ENCODE results near the gene MBL2. TPM values are rescaled to one million over a fixed set of nuclear protein-coding genes. Genes with fewer than 3 reads are reported as not detected.
A peak's percentile ranks its signal among the peaks of the same experiment; 100 is the strongest.

Gene MBL2
- polyA plus RNA-seq, 1 donor from 2014 or later, result not detected

DNA sequence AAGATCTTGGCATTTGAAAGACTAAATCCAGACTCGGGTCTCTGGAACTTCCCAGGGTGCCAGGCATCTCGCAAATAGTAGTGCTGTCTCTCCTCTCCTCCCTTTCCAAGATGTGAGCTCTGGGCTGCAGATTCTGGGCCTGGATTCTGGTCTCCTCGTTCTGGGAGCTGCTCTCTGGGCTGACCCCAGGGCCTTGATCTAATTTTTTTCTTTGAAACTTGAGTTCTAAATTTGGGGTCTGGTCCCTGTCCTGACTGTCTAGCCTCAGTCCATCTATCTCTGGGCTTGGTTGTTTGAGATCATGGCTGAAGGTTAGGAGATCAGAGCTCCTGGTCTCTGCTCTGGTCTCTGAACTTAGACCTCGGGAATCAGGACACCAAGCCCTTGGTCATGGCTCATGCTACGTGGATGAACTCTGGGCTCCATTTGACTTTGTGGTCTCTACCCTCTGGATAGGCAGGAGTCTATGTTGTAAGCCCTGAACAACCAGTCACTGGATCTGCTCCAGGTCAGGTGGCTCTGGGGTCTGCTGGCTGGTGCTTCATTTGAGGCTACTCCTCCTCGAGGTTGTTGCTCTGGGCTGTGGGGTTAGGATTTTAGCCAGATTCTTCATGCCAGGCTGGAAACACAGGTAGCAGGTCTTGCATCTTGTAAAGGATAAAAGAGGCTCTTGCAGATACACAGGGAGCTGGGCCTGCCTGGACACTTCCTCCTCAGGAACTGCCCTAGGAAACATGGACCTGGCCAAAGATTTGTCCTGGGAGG is 8.0 kb upstream of the MBL2 start:
- Histone ChIP-seq H3K4me3 (ENCODE audit: low read length) (no peak overlapping the region), H3K9me3 (ENCODE audit: low read length) (no peaks in the 10 kb centered on the region), H3K9ac (ENCODE audit: low read length) (no peak overlapping the region), H3K36me3 (ENCODE audit: insufficient read depth, low read length) (no peaks in the 10 kb centered on the region), H3K27ac (ENCODE audit: low read length) (no peak overlapping the region), H3K9me2 (ENCODE audit: insufficient read depth, low read length) (no peaks in the 10 kb centered on the region), H3K79me2 (replicated peaks; ENCODE audit: insufficient read depth, low read length) (no peaks in the 10 kb centered on the region), H3K4me2 (ENCODE audit: low read length) (no peak overlapping the region), H4K20me1 (ENCODE audit: insufficient read depth) (no peaks in the 10 kb centered on the region), H2AFZ (ENCODE audit: low read depth, low read length) (no peak overlapping the region), H3F3A (ENCODE audit: insufficient read depth, low read length, poor library complexity, severe bottlenecking) (no peaks in the 10 kb centered on the region), H3K27me3 (ENCODE audit: insufficient read depth, low read depth, low read length) (no peaks in the 10 kb centered on the region)
- TF ChIP-seq SMC3 (conservative IDR thresholded peaks at IDR 0.05; ENCODE audit: poor library complexity) (no peak), EZH2 (IDR thresholded peaks at IDR 0.05; ENCODE audit: borderline replicate concordance, insufficient read depth, low read length, poor library complexity, severe bottlenecking) (no peak), POLR2AphosphoS5 (IDR thresholded peaks at IDR 0.05) (no peak), TAF1 (IDR thresholded peaks at IDR 0.05; ENCODE audit: low read depth) (no peak), RAD21 (conservative IDR thresholded peaks at IDR 0.05) (no peak), MXI1 (conservative IDR thresholded peaks at IDR 0.05; ENCODE audit: poor library complexity, severe bottlenecking) (no peak), REST (IDR thresholded peaks at IDR 0.05; ENCODE audit: borderline replicate concordance) (no peak), EP300 (conservative IDR thresholded peaks at IDR 0.05; ENCODE audit: poor library complexity, severe bottlenecking) (no peak)
- TF ChIP-seq, protein P1, sequence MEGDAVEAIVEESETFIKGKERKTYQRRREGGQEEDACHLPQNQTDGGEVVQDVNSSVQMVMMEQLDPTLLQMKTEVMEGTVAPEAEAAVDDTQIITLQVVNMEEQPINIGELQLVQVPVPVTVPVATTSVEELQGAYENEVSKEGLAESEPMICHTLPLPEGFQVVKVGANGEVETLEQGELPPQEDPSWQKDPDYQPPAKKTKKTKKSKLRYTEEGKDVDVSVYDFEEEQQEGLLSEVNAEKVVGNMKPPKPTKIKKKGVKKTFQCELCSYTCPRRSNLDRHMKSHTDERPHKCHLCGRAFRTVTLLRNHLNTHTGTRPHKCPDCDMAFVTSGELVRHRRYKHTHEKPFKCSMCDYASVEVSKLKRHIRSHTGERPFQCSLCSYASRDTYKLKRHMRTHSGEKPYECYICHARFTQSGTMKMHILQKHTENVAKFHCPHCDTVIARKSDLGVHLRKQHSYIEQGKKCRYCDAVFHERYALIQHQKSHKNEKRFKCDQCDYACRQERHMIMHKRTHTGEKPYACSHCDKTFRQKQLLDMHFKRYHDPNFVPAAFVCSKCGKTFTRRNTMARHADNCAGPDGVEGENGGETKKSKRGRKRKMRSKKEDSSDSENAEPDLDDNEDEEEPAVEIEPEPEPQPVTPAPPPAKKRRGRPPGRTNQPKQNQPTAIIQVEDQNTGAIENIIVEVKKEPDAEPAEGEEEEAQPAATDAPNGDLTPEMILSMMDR (IDR thresholded peaks at IDR 0.05; ENCODE audit: poor library complexity, severe bottlenecking), result no peak

- H3K9me3 ChIP-seq (ENCODE audit: low read length), result no peaks in the 10 kb centered on the region
- no peaks in the 10 kb centered on the region for H3K79me2 ChIP-seq (replicated peaks; ENCODE audit: insufficient read depth, low read length)
- H3K4me2 ChIP-seq (ENCODE audit: low read length), result no peak overlapping the region
- no peaks in the 10 kb centered on the region for H3F3A ChIP-seq (ENCODE audit: insufficient read depth, low read length, poor library complexity, severe bottlenecking)
- H2AFZ ChIP-seq (ENCODE audit: low read depth, low read length), result no peak overlapping the region
- no peaks in the 10 kb centered on the region for H3K27me3 ChIP-seq (ENCODE audit: insufficient read depth, low read depth, low read length)
- no peak overlapping the region for H3K4me3 ChIP-seq (ENCODE audit: low read length)
- H4K20me1 ChIP-seq (ENCODE audit: insufficient read depth), result no peaks in the 10 kb centered on the region
- no peaks in the 10 kb centered on the region for H3K9me2 ChIP-seq (ENCODE audit: insufficient read depth, low read length)
- no peak overlapping the region for H3K9ac ChIP-seq (ENCODE audit: low read length)
- TF ChIP-seq RAD21 (conservative IDR thresholded peaks at IDR 0.05) (peak; percentile 84), POLR2AphosphoS5 (IDR thresholded peaks at IDR 0.05) (no peak), EP300 (conservative IDR thresholded peaks at IDR 0.05; ENCODE audit: poor library complexity, severe bottlenecking) (no peak), EZH2 (IDR thresholded peaks at IDR 0.05; ENCODE audit: borderline replicate concordance, insufficient read depth, low read length, poor library complexity, severe bottlenecking) (no peak), MXI1 (conservative IDR thresholded peaks at IDR 0.05; ENCODE audit: poor library complexity, severe bottlenecking) (no peak), SMC3 (conservative IDR thresholded peaks at IDR 0.05; ENCODE audit: poor library complexity) (peak; percentile 82)
- TF ChIP-seq, protein P1 (IDR thresholded peaks at IDR 0.05; ENCODE audit: poor library complexity, severe bottlenecking), result peak; percentile 83
- no peak overlapping the region for H3K27ac ChIP-seq (ENCODE audit: low read length)
- no peaks in the 10 kb centered on the region for H3K36me3 ChIP-seq (ENCODE audit: insufficient read depth, low read length)
Measured at GRCh38 chr10:52779541-52780390, 7.2 kb upstream of the MBL2 start.

All from neural cell (in vitro differentiated cells).